ENCODE data around the gene PHF21B. TPM values are rescaled to one million over a fixed set of nuclear protein-coding genes. Genes with fewer than 3 reads are reported as not detected.
"Not testable (repeated sequence)": the region's sequence is repeated elsewhere in the genome, so short reads cannot be mapped to it uniquely, and the experiment has no call there.

The PHF21B gene
- total RNA-seq, 4 donors from 2014 or later = 0.17 to 0.62 TPM; not detected in 2

GRCh38 chr22:44925465-44926123, 84.2 kb downstream of the PHF21B start:
- TF ChIP-seq CTCF (IDR thresholded peaks at IDR 0.05) = no peak
- TF ChIP-seq POLR2A (IDR thresholded peaks at IDR 0.05) = no peak
- WGBS, 2 donors = 83 to 95% methylated on average over 14 to 15 of the region's 15 CpGs
- no peak for DNase-seq (ENCODE audit: low spot score in 2 of 2)
- H3K4me3 ChIP-seq (ENCODE audit: low read depth, poor library complexity, severe bottlenecking) = no peak overlapping the region
- intact Hi-C loops (cut with DNase I; ENCODE audit: low total_unique reads) = no loop called here

- no peak overlapping the region for H3K4me3 ChIP-seq (ENCODE audit: low read depth, poor library complexity, severe bottlenecking)
- 84 to 87% methylated on average over 8 of the region's 8 CpGs for WGBS, 2 donors
- TF ChIP-seq POLR2A (IDR thresholded peaks at IDR 0.05) = no peak
- TF ChIP-seq CTCF (IDR thresholded peaks at IDR 0.05) = no peak
- no peak for DNase-seq (ENCODE audit: low spot score in 2 of 2)
- intact Hi-C loops (cut with DNase I; ENCODE audit: low total_unique reads) = no loop called here
Measured at GRCh38 chr22:44924710-44925109, 85.1 kb downstream of the PHF21B start.

- no peak overlapping the region for H3K4me3 ChIP-seq (ENCODE audit: low read depth, poor library complexity, severe bottlenecking)
- TF ChIP-seq CTCF (IDR thresholded peaks at IDR 0.05) (no peak), POLR2A (IDR thresholded peaks at IDR 0.05) (no peak)
- 65 to 79% methylated on average over 5 of the region's 5 CpGs for WGBS, 2 donors
- DNase-seq (ENCODE audit: low spot score in 2 of 2) = no peak
- intact Hi-C loops (cut with DNase I; ENCODE audit: low total_unique reads) = no loop called here
Measured at GRCh38 chr22:44924098-44924497, 85.7 kb downstream of the PHF21B start.

DNA sequence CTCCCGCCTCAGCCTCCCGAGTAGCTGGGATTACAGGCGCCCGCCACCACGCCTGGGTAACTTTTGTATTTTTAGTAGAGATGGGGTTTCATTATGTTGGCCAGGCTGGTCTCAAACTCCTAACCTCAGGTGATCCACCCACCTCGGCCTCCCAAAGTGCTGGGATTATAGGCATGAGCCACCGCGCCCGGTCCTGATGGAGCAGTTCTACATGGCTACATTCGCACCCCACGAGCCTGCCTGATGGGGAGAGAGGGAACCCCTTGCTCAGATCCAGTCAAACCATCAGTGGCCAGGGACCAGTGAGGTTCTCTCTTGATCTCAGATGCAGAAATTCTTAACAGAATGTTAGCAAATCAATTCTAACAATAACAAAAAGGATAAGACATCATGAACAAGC, 88.0 kb downstream of the PHF21B start:
- H3K4me3 ChIP-seq (ENCODE audit: low read depth, poor library complexity, severe bottlenecking); intact Hi-C loops (cut with DNase I; ENCODE audit: low total_unique reads); DNase-seq (ENCODE audit: low spot score in 2 of 2): not testable (repeated sequence)
- 87 to 94% methylated on average over 11 of the region's 11 CpGs for WGBS, 2 donors

DNA sequence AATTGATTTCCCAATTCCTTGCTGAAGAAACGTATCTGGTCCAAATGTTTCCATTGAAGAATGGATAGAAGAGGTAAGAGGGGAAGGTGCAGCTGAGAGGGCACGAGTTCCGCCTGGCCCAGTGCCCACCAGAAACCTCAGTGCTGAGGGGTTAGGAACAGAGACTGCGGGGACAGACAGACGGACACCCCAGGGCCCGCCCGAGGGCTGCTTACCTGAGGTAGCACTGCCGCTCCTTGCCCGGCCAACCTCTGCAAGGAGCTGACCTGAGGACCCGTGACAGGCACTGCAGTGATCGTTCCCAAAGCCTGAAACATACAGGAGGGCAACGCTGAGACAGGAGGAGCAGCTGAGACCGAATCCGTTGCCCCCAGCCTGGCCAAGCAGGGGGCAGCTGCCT, 89.6 kb downstream of the PHF21B start:
- intact Hi-C loops (cut with DNase I; ENCODE audit: low total_unique reads) = no loop called here
- no peak overlapping the region for H3K4me3 ChIP-seq (ENCODE audit: low read depth, poor library complexity, severe bottlenecking)
- DNase-seq (ENCODE audit: low spot score in 2 of 2) = no peak
- no peak for TF ChIP-seq POLR2A (IDR thresholded peaks at IDR 0.05)
- TF ChIP-seq CTCF (IDR thresholded peaks at IDR 0.05) = no peak
- 89 to 94% methylated on average over 14 of the region's 14 CpGs for WGBS, 2 donors

- WGBS, 2 donors = 81 to 90% methylated on average over 10 of the region's 10 CpGs
- TF ChIP-seq CTCF (IDR thresholded peaks at IDR 0.05) = no peak
- no peak for TF ChIP-seq POLR2A (IDR thresholded peaks at IDR 0.05)
- no peak for DNase-seq (ENCODE audit: low spot score in 2 of 2)
- intact Hi-C loops (cut with DNase I; ENCODE audit: low total_unique reads) = no loop called here
- no peak overlapping the region for H3K4me3 ChIP-seq (ENCODE audit: low read depth, poor library complexity, severe bottlenecking)
Measured at GRCh38 chr22:44919691-44920090, 90.1 kb downstream of the PHF21B start.
